NCI-H460 (cell line): ENCODE data around the gene ATRIP. TPM values are rescaled to one million over a fixed set of nuclear protein-coding genes. Genes with fewer than 3 reads are reported as not detected.

Experiments
- DNase-seq: peaks from one replicate; pipeline ENCODE4 v3.0.0-alpha.2; 2016; ENCODE audit warnings: low read depth; ENCODE audit errors: extremely low read depth
- total RNA-seq: library from RNA; depleted of rRNA; stranded (reverse); fragments of >200 nt; shearing (Covaris generic); gene quantifications from 2 replicates; pipeline ENCODE4 v1.2.3, GENCODE V29; 2014

Gene ATRIP
- total RNA-seq, 1 experiment from 2014 or later, result 5.9 TPM

- DNase-seq, result no peak
Observed at GRCh38 chr3:48422681-48423080, 23.9 kb upstream of the ATRIP start.

GRCh38 chr3:48423241-48423882 lies 23.2 kb upstream of the ATRIP start:
- DNase-seq, result no peak

- no peak for DNase-seq
Observed at GRCh38 chr3:48423883-48424695, 22.4 kb upstream of the ATRIP start.

- no peak for DNase-seq
Observed at GRCh38 chr3:48425281-48425812, 21.2 kb upstream of the ATRIP start.

GRCh38 chr3:48426401-48426909 lies 20.1 kb upstream of the ATRIP start:
- no peak for DNase-seq

- DNase-seq, result no peak
Observed at GRCh38 chr3:48426944-48427629, 19.4 kb upstream of the ATRIP start.

GRCh38 chr3:48427630-48427962 lies 18.9 kb upstream of the ATRIP start:
- DNase-seq, result no peak

GRCh38 chr3:48428088-48428571 lies 18.4 kb upstream of the ATRIP start:
- no peak for DNase-seq

- DNase-seq, result no peak
Observed at GRCh38 chr3:48428572-48429316, 17.8 kb upstream of the ATRIP start.

- no peak for DNase-seq
Observed at GRCh38 chr3:48429317-48429959, 17.1 kb upstream of the ATRIP start.

GRCh38 chr3:48429960-48430707 lies 16.4 kb upstream of the ATRIP start, which contains the start of gene PLXNB1:
TSS of gene PLXNB1 (minus strand) at chr3:48430086. CDS start at chr3:48424611, 5,475 bp downstream.
- DNase-seq, result no peak

- no peak for DNase-seq
Observed at GRCh38 chr3:48430708-48431101, 15.8 kb upstream of the ATRIP start.

- no peak for DNase-seq
Observed at GRCh38 chr3:48431224-48432029, 15.1 kb upstream of the ATRIP start.

- no peak for DNase-seq
Observed at GRCh38 chr3:48432411-48433371, 13.8 kb upstream of the ATRIP start.

- no peak for DNase-seq
Observed at GRCh38 chr3:48433472-48434118, 12.9 kb upstream of the ATRIP start.

GRCh38 chr3:48434591-48435222 lies 11.8 kb upstream of the ATRIP start:
- no peak for DNase-seq
